IPS-20b (cell line): ENCODE results near the gene TXNDC11.

Experiments used
- H3K27ac ChIP-seq: one replicate; pipeline ENCODE4 v1.5.1; 2013; ENCODE audit warnings: low read length
- H3K27me3 ChIP-seq: 2 replicates; pipeline ENCODE4 v1.6.1; 2013; ENCODE audit warnings: mild to moderate bottlenecking, low read length, inconsistent platforms; ENCODE audit not compliant: insufficient read depth
- H3K36me3 ChIP-seq: 2 replicates; pipeline ENCODE4 v1.6.1; 2013; ENCODE audit warnings: low read depth, mild to moderate bottlenecking, inconsistent platforms, low read length, moderate library complexity; ENCODE audit not compliant: insufficient read depth
- H3K4me1 ChIP-seq: 2 replicates; pipeline ENCODE4 v1.6.1; 2013; ENCODE audit warnings: mild to moderate bottlenecking, control low read depth, inconsistent platforms, low read length, moderate library complexity; ENCODE audit not compliant: insufficient read depth
- H3K4me3 ChIP-seq: 2 replicates; pipeline ENCODE4 v1.5.1; 2013; ENCODE audit warnings: mild to moderate bottlenecking, low read length, inconsistent platforms
- H3K9ac ChIP-seq: 2 replicates; pipeline ENCODE4 v1.6.1; 2013; ENCODE audit warnings: low read depth, mild to moderate bottlenecking, inconsistent platforms, low read length, moderate library complexity
- H3K9me3 ChIP-seq: 2 replicates; pipeline ENCODE4 v1.6.1; 2013; ENCODE audit warnings: mild to moderate bottlenecking, low read depth, low read length, inconsistent platforms; ENCODE audit not compliant: insufficient read depth

The TXNDC11 gene

GRCh38 chr16:11635113-11635652, 107.5 kb downstream of the TXNDC11 start:
- H3K4me1 ChIP-seq = peaks cover 9% of the 10 kb centered on the region; the same call in 1 of the 2 replicates
- H3K27me3 ChIP-seq = no peaks in the 10 kb centered on the region
- no peaks in the 10 kb centered on the region for H3K36me3 ChIP-seq
- peak overlapping the region; percentile 66 for H3K27ac ChIP-seq
- H3K9ac ChIP-seq = peak overlapping the region; percentile 73; the same call in 1 of the 2 replicates
- H3K4me3 ChIP-seq = no peak overlapping the region
- H3K9me3 ChIP-seq = no peaks in the 10 kb centered on the region

GRCh38 chr16:11634312-11634711, 108.3 kb downstream of the TXNDC11 start:
- no peak overlapping the region for H3K4me3 ChIP-seq
- peaks cover 9% of the 10 kb centered on the region; the same call in 1 of the 2 replicates for H3K4me1 ChIP-seq
- H3K27me3 ChIP-seq = no peaks in the 10 kb centered on the region
- no peak overlapping the region for H3K9ac ChIP-seq
- H3K27ac ChIP-seq = no peak overlapping the region
- H3K36me3 ChIP-seq = no peaks in the 10 kb centered on the region
- no peaks in the 10 kb centered on the region for H3K9me3 ChIP-seq

- Histone ChIP-seq H3K4me3 (no peak overlapping the region), H3K36me3 (no peaks in the 10 kb centered on the region), H3K9me3 (no peaks in the 10 kb centered on the region), H3K9ac (no peak overlapping the region), H3K27ac (no peak overlapping the region), H3K27me3 (no peaks in the 10 kb centered on the region), H3K4me1 (peaks cover 9% of the 10 kb centered on the region; the same call in 1 of the 2 replicates)
Measured at GRCh38 chr16:11633113-11633512, 109.5 kb downstream of the TXNDC11 start.

GRCh38 chr16:11632455-11632939, 110.2 kb downstream of the TXNDC11 start:
- Histone ChIP-seq H3K9me3 (no peaks in the 10 kb centered on the region), H3K36me3 (no peaks in the 10 kb centered on the region), H3K4me1 (peaks cover 9% of the 10 kb centered on the region; the same call in 1 of the 2 replicates), H3K27ac (no peak overlapping the region), H3K9ac (peak overlapping the region; percentile 44; the same call in 1 of the 2 replicates), H3K27me3 (no peaks in the 10 kb centered on the region), H3K4me3 (no peak overlapping the region)

- no peaks in the 10 kb centered on the region for H3K9me3 ChIP-seq
- H3K9ac ChIP-seq = no peak overlapping the region
- H3K27me3 ChIP-seq = no peaks in the 10 kb centered on the region
- peaks cover 9% of the 10 kb centered on the region; the same call in 1 of the 2 replicates for H3K4me1 ChIP-seq
- H3K27ac ChIP-seq = no peak overlapping the region
- no peaks in the 10 kb centered on the region for H3K36me3 ChIP-seq
- H3K4me3 ChIP-seq = no peak overlapping the region
Measured at GRCh38 chr16:11631214-11631613, 111.4 kb downstream of the TXNDC11 start.

- Histone ChIP-seq H3K4me3 (no peak overlapping the region), H3K27ac (no peak overlapping the region), H3K4me1 (peaks cover 5% of the 10 kb centered on the region; the same call in 1 of the 2 replicates), H3K9me3 (no peaks in the 10 kb centered on the region), H3K9ac (no peak overlapping the region), H3K36me3 (no peaks in the 10 kb centered on the region), H3K27me3 (no peaks in the 10 kb centered on the region)
Measured at GRCh38 chr16:11630768-11631056, 111.9 kb downstream of the TXNDC11 start.

GRCh38 chr16:11630046-11630767, 112.5 kb downstream of the TXNDC11 start:
- H3K9me3 ChIP-seq = no peaks in the 10 kb centered on the region
- H3K36me3 ChIP-seq = no peaks in the 10 kb centered on the region
- H3K4me1 ChIP-seq = peaks cover under 1% of the 10 kb centered on the region; the same call in 1 of the 2 replicates
- no peak overlapping the region for H3K27ac ChIP-seq
- H3K4me3 ChIP-seq = no peak overlapping the region
- no peaks in the 10 kb centered on the region for H3K27me3 ChIP-seq
- H3K9ac ChIP-seq = no peak overlapping the region
